Ishikawa (cell line): Measurements from ENCODE around the gene TTLL7.

ENCODE experiments used
- CEBPB ChIP-seq: IDR thresholded peaks from 2 replicates; pipeline ENCODE4 v1.6.1; 2012
- CREB1 ChIP-seq: IDR thresholded peaks from 2 replicates; pipeline ENCODE4 v1.6.1; 2012; ENCODE audit warnings: low read depth
- EGR1 ChIP-seq: IDR thresholded peaks from 2 replicates; pipeline ENCODE4 v1.6.1; 2012
- EP300 ChIP-seq: IDR thresholded peaks from 2 replicates; pipeline ENCODE4 v1.6.1; 2012; ENCODE audit warnings: borderline replicate concordance
- FOXM1 ChIP-seq: IDR thresholded peaks from 2 replicates; pipeline ENCODE4 v1.6.1; 2012; ENCODE audit warnings: low read depth, borderline replicate concordance
- MAX ChIP-seq: IDR thresholded peaks from 2 replicates; pipeline ENCODE4 v1.6.1; 2012
- NFIC ChIP-seq: IDR thresholded peaks from 2 replicates; pipeline ENCODE4 v1.6.1; 2012
- RAD21 ChIP-seq: IDR thresholded peaks from 2 replicates; pipeline ENCODE4 v1.6.1; 2012; ENCODE audit warnings: low read depth
- REST ChIP-seq: IDR thresholded peaks from 2 replicates; pipeline ENCODE4 v1.6.1; 2012; ENCODE audit warnings: low read depth, mild to moderate bottlenecking
- TAF1 ChIP-seq: IDR thresholded peaks from 2 replicates; pipeline ENCODE4 v1.6.1; 2012; ENCODE audit warnings: low read depth, mild to moderate bottlenecking
- TCF12 ChIP-seq: IDR thresholded peaks from 2 replicates; pipeline ENCODE4 v1.6.1; 2012; ENCODE audit warnings: low read depth
- TEAD4 ChIP-seq: IDR thresholded peaks from 2 replicates; pipeline ENCODE4 v1.6.1; 2012
- USF1 ChIP-seq: IDR thresholded peaks from 2 replicates; pipeline ENCODE4 v1.6.1; 2012
- YY1 ChIP-seq: IDR thresholded peaks from 2 replicates; pipeline ENCODE4 v1.6.1; 2012; ENCODE audit warnings: low read depth
- ZBTB7A ChIP-seq: IDR thresholded peaks from 2 replicates; pipeline ENCODE4 v1.6.1; 2012; ENCODE audit warnings: low read depth

The TTLL7 gene

GRCh38 chr1:83900524-83900923, 98.4 kb downstream of the TTLL7 start:
- TF ChIP-seq MAX (no peak), FOXM1 (no peak), EP300 (no peak), TEAD4 (no peak), TCF12 (no peak), CEBPB (no peak), NFIC (no peak), TAF1 (no peak), YY1 (no peak), ZBTB7A (no peak), EGR1 (no peak), CREB1 (no peak), REST (no peak), RAD21 (no peak), USF1 (no peak)

GRCh38 chr1:83897516-83897915, 101.4 kb downstream of the TTLL7 start:
- TF ChIP-seq ZBTB7A (no peak), EP300 (no peak), TAF1 (no peak), REST (no peak), USF1 (no peak), TEAD4 (no peak), CREB1 (no peak), CEBPB (no peak), FOXM1 (no peak), YY1 (no peak), NFIC (no peak), MAX (no peak), RAD21 (no peak), EGR1 (no peak), TCF12 (no peak)

- no peak for TF ChIP-seq TCF12
These were observed 102.6 kb downstream of the TTLL7 start for GRCh38 chr1:83896299-83896698.

- TF ChIP-seq TAF1: no peak
- no peak for TF ChIP-seq RAD21
- no peak for TF ChIP-seq NFIC
These were observed 109.2 kb downstream of the TTLL7 start for GRCh38 chr1:83889707-83890106.

GRCh38 chr1:83887483-83887882, 111.4 kb downstream of the TTLL7 start:
- TF ChIP-seq CREB1 (no peak), TAF1 (no peak)

- TF ChIP-seq TEAD4 (no peak), TAF1 (no peak), MAX (no peak), EGR1 (no peak), FOXM1 (no peak), REST (no peak), YY1 (no peak), CEBPB (no peak), TCF12 (no peak), EP300 (no peak), RAD21 (no peak), ZBTB7A (no peak)
These were observed 115.0 kb downstream of the TTLL7 start for GRCh38 chr1:83883979-83884378.
